GM19239 (cell line): ENCODE measurements around the gene PSMA8.
"Not testable (repeated sequence)": the region's sequence is repeated elsewhere in the genome, so short reads cannot be mapped to it uniquely, and the experiment has no call there.

ENCODE experiments used
- DNase-seq: peaks from one replicate; pipeline ENCODE4 v3.0.0; 2011; ENCODE audit warnings: low spot score; ENCODE audit not compliant: insufficient read length
- FAIRE-seq: peaks from 2 replicates; lab custom pipeline; 2011; peaks lifted over from hg19 to GRCh38; lab: Jason Lieb, UNC

Gene PSMA8

DNA sequence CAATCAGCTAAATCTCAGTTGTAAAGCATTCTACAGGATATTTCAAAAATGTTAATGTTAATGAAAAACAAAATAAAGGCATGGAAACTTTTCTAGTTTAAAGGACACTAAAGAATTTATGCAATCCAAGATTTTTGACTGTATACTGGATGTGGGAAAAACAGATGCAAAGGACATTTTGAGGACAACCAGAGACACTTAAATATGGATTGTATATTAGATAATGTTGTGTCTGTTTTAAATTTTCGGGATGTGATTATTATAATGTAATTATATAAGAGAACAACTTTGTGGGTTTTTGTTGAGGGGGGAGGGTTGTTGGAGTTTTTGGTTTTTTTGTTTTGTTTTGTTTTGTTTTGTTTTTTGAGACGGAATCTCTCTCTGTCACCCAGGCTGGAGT is 30.9 kb downstream of the PSMA8 start:
- FAIRE-seq (no peak), DNase-seq (no peak)

DNA sequence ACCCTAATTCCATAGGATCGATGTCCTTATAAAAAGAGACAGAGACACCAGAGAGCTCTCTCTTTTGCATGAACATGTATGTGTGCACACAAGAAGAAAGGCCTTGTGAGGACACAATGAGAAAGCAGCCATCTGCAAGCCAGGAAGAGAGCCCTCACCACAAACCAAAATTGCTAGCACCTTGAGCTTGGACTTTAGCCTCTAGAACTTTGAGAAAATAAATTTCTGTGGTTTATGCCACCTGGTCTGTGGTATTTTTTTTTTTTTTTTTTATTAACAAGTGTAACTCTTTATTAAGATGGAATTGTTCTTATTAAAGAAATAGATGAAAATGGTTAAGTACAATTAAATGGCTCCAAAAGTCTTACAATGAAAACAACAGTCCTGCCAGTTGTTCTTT is 33.9 kb downstream of the PSMA8 start:
- DNase-seq (peak; percentile 9), FAIRE-seq (peak; percentile 98)

DNA sequence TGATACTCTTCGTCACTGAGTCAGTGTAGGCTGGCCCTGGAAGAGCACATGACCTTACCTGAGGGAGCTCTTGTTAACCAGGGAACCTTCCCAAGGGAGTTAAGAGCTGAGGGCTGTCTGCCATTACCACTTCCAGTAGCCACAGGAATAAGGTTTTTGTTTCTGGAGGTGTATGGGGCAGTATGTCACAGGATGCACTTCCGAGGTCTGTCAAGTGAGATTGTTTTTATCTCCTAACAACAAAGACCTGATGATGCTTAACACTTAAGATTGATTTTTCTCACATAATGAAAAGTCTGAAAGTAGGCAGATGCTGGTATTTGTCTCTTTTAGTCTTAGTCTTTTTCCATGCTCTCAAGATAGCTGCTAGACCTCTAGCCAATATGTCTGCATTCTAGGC is 41.8 kb downstream of the PSMA8 start:
- DNase-seq (no peak), FAIRE-seq (no peak)

DNA sequence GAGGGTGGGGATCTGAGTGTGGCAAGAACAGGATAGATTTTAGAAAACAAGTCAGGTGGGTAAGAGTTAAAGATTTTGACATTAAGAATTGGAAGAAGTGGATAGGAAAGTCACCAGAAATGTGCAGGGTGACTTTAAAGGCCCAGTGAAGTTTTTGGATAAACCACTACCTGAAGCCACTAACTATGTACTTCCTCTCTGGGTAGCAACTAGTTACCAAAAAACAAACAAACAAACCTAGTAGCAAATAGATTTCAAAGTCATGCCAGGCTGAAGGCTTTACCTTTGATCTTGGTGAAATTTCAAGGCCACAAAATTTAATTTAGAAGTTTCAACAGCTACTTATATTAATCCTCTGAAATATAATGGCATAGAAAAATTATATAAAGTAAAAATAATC is 42.5 kb downstream of the PSMA8 start:
- DNase-seq (no peak), FAIRE-seq (no peak)

DNA sequence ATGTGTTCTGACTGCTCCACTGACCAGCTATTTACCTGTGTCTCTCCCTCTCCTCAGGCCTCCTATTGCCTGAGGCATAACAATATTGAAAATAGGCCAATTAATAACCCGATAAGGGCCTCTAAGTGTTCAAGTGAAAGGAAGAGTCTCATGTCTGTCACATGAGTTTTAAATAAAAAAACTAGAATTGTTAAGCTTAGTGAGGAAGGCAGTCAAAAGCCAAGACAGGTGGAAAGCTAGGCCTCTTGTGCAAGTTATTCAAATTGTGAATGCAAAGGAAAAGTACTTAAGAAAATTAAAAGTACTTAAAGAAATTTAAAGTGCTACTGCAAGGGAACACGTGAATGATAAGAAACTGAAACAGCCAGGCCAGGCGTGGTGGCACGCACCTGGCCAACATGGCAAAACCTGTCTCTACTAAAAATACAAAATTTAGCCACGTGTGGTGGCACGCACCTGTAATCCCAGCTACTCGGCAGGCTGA is 47.7 kb downstream of the PSMA8 start:
- DNase-seq (no peak), FAIRE-seq (peak; percentile 49)

DNA sequence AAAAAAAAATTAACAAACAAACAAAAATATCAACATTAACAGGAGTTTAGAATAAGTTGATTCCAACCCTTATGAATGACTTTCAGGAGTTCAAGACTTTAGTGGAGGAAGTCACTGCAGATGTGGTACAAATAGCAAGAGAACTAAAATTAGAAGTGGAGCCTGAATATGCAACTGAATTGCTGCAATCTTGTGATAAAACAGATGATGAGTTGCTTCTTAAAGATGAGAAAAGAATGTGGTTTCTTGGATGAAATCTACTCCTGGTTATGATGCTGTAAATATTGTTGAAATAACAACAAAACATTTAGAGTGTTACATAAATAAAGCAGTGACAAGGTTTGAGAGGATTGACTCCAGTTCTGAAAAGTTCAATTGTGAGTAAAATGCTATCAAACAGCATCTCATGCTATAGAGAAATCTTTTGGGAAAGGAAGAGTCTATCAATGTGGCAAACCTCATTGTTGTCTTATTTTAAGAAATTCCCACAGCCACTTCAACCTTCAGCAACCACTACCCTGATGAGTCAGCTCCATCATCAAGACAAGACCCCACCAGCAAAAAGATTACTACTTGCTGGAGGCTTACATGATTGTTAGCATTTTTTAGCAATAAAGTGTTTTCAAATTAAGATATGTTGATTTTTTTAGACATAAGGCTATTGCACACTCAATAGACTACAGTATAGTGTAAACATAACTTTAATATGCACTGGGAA is 49.9 kb downstream of the PSMA8 start:
- FAIRE-seq (peak; percentile 26), DNase-seq (no peak)

GRCh38 chr18:26185267-26185666 is 51.6 kb downstream of the PSMA8 start:
- DNase-seq = no peak
- no peak for FAIRE-seq

GRCh38 chr18:26190506-26190905 is 56.8 kb downstream of the PSMA8 start:
- peak; percentile 99 for FAIRE-seq
- no peak for DNase-seq

- FAIRE-seq (peak; percentile 76), DNase-seq (no peak)
Observed at GRCh38 chr18:26192233-26192632, 58.6 kb downstream of the PSMA8 start.

- FAIRE-seq (no peak), DNase-seq (no peak)
Observed at GRCh38 chr18:26196605-26197004, 62.9 kb downstream of the PSMA8 start.

GRCh38 chr18:26202001-26202400 is 68.3 kb downstream of the PSMA8 start:
- FAIRE-seq, DNase-seq: not testable (repeated sequence)

DNA sequence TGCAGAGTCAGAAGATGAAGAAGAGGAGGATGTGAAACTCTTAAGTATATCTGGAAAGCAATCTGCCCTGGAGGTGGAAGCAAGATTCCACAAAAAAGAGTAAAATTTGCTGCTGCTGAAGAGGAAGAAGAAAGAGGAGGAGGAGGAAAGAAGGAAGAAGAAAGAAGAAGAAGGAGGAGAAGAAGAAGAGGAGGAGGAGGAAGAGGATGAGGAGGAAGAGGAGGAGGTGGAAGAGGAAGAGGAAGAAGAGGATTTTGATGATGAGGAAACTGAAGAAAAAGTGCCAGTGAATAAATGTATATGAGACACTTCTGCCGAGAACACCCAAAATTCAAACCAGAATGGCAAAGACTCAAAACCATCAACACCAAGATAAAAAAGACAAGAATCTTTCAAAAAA is 71.6 kb downstream of the PSMA8 start:
- no peak for DNase-seq
- FAIRE-seq = peak; percentile 66

DNA sequence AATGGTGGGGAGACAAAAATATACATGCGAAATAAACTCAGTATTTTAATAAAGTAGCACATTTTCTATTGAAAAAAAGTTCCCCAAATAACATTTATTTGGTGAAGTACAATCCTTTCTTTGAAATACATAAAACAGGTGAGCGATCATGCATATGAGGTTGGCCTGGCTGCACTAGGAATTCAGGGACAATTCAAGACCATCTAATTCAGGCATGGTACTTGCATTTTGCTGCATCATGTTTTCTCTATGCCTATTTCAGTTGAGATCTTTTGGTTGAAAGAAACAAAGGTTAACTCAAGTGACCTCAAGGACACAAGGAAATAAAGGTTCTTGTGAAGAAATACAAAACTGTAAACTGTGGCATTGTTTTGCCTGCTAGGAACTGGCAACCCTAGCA is 72.8 kb downstream of the PSMA8 start:
- peak; percentile 18 for FAIRE-seq
- no peak for DNase-seq

DNA sequence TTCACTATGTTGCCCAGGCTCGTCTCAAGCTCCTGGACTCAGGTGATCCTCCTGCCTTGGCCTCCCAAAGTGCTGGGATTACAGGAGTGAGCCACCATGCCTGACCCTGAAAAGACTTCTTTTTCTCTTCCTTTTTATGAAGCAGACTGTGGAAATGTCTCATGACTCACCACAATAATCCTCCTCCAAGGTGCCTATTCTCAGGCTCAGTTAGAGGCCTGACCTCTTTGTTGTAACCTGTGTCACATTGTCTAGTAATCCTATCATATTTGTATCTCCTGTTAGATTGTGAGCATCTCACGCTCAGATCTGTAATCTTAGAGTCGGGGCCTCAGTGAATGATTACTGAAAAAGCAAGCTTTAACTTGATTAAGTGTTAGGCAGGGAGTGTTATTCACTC is 74.3 kb downstream of the PSMA8 start:
- no peak for DNase-seq
- no peak for FAIRE-seq

- FAIRE-seq (no peak), DNase-seq (no peak)
Observed at GRCh38 chr18:26208977-26209376, 75.3 kb downstream of the PSMA8 start.

GRCh38 chr18:26210147-26210546 is 76.5 kb downstream of the PSMA8 start:
- FAIRE-seq (no peak), DNase-seq (no peak)

- peak; percentile 37 for DNase-seq
- FAIRE-seq = peak; percentile 98
Observed at GRCh38 chr18:26215247-26215970, 81.7 kb downstream of the PSMA8 start.

GRCh38 chr18:26225022-26225693 is 91.5 kb downstream of the PSMA8 start:
- no peak for DNase-seq

DNA sequence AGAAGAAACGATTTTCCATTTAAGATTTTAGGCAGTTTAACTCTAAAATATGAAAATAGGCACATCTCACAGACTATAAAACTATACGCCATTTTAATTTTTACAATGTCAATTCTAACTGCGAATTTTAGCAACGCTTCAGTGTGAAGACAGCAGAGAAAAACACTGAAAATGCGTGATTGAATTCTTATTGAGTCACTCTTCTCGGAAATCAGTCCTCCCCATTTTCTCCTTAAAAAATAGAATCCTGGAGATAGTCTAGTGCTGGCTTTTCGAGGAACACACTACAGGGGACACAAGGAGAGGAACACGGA is 92.2 kb downstream of the PSMA8 start:
- FAIRE-seq (no peak), DNase-seq (no peak)

More at GRCh38 chr18:26225022-26225693, 91.5 kb downstream of the PSMA8 start:
- FAIRE-seq = peak; percentile 68

DNA sequence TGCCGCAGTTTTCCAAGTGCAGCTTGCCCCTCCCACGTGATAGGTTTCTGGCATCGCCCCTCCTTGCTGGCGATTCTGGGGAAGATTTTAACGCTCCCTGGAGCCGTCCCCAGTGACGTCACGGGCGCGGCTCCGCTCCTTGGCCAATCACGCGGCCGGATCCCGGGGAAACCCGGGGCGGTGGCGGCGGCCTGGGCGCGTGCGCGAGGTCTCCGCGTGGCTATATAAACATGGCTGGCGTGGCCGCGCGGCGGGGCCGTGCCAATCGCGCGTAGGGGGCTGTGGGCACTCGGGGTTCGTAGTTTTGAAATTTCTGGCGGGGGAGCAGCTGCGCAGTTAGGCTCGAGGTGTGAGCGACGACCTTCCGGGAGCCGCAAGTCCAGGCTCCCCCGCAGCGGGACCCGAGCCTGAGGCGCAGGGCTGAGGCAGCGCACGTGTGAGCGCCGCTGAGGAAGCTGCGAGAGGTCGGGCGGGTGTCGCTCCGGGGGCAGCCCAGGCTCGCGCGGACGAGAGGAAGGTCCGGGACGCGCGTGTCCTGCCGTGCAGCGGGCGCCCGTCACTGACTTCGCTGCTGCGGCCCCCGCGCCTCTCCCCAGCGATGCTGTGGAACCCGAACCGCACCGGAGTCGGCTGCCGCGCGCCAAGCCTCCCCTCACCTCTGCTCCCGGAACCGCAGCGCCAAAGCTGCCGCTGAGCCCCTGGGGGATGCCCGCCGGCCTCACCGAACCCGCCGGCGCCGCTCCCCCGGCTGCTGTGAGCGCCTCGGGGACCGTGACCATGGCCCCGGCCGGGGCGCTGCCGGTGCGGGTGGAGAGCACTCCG is 92.8 kb downstream of the PSMA8 start, which contains the start of gene TAF4B:
Gene TAF4B (plus strand): TSS at position 217 of the 822 bp plus-strand sequence. CDS start 489 bp downstream, at position 706.
- FAIRE-seq = peak; percentile 96

More for the DNA sequence above, 92.8 kb downstream of the PSMA8 start, which contains the start of gene TAF4B:
- DNase-seq = peak; percentile 70
